ENCODE results near the gene HLA-DRA.
"Not testable (repeated sequence)": the region's sequence is repeated elsewhere in the genome, so short reads cannot be mapped to it uniquely, and the experiment has no call there.

Gene HLA-DRA

DNA sequence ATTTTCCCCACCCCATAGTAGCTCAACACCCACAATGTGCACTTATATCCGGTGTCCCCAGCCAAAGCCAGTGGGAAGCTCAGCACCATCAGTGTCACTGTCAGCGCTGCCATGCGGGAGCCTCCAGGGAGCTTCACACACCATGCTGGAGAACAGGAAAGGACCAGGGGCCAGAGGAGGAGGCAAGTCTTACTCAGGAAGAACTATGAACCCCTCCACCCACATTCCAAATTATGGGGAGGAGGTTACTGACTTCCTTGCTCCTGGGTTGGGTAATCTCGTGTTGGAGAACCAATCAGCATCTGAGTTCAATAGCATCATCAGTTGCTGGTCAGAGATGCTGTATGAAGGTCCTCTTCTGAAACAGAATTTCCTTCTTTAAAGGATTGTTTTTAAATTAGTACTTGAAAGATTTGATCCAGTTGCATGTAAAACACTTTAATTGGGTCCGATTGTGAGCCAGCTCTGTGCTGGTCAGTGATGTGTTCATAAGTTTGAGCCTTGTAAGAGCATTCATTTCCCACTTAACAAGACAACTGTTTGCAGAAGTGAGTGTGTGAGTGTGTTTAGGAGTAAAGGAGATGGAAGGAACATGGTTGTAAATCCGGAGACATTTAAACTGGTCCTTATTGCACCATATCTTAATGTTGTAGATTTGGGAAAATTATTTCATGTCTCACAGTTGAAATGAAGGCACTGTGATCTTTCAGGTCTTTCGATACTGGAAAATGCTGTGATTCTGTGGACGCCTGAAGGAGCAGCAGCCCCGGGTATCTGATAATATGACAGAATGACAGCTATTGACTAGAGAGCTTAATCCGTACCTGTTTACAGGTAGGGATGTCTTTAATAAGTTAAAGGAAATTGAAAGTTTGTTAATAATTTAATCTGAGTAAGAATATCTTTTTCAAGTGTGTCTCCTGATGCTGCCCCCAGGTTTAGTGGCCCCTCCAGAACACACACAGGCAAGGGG lies 34.0 kb downstream of the HLA-DRA start:
- DNase-seq, result not testable (repeated sequence)

DNA sequence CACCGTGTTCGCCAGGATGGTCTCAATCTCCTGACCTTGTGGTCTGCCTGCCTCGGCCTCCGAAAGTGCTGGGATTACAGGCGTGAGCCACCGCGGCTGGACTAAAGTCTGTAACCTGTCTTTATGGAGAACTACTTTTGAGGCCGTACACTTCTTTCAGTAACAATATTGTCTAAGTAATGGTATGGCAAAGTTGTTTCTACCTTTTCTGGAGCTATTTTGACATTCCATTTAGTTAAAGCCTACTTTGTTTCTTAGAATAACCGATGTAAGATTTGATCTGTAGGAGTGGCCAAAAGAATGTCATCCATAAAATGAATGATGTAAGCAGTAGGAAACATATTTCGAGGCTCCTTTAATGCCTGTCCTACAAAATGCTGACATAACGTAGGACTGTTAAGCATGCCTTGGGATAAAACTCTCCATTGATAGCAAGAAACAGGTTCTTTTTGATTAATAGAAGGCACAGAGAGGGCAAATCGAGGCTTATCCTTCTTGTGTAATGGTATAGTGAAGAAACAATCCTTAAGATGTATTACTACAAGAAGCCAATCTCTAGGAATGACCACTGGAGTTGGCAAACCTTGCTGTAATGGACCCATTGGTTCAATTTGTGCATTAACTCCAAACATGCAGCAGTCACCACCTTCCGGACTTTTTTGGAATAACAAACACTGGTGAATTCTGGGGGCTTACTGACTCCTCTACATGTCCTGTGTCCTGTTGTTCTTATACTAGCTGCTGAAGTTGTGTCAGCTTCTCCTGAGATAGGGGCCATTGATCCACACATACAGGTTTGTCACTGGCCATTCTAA lies 35.9 kb downstream of the HLA-DRA start:
- no peak for DNase-seq

DNA sequence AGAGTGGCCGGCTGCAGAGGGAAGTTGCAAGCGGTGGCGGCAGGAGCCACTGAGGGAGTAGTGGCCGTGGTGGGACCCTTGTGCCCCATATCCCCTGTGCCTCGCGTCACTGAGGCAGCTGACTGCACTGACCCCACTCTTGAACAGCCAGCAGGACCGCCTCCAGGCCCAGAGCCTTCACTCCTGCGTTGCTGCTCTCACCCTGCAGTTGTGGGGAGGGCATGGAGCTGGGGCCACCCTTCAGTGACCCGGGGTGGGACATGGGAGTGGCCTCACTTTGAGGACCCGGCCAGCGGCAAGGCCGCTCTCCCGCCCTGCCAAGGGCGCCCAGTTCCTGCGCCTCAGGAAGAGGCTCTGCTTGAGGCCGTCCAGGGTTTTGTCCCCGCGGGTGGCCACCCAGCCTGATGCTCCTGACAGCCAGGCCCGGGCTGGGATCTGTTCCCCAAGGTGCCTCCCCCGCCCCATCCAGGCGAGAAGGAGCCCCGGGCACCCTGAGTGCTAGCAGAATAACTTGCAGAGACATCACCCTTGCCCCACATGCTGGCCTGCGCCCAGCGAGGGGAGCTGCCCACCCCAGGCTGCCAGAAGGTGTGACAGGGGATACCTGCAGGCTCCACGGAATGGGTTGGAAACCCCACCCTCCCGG lies 44.4 kb downstream of the HLA-DRA start:
- DNase-seq, result no peak

DNA sequence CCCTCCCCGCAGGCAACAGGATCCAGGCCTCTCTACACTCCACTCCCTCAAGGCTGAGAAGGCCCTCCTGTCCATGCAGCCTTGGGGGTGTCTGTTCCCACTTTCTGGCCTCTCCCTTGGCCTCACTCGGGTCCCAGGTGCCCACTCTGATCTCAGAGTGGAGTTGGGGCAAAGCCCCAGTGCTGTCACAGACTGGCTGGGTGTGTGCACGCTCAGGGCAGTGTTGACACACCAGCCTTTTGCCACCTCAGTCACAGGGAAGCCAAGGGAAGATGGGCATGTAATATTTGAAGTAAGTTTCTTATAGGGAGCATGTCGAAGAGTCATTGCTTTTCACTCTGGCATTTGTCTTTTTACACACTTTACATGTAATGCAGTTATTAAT lies 44.9 kb downstream of the HLA-DRA start:
- no peak for DNase-seq

DNA sequence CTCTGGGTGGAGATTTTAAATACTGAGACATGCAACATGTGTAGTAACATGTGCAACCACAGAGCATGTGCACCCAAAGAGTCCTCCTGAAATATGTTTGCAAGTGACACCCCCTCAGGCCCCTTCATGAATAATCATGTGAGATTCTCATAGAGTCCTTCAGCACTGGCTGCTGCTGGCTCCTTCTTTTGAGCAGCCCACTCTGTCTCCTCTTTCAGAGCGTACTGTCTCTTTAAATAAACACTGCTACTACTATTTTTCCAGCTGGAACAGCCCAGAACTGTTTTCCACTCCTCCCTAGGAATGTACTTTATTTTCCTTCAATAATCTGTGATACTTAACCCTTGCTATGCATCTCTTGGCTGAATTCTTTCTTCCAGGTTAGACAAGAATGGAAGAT lies 48.4 kb downstream of the HLA-DRA start:
- no peak for DNase-seq

DNA sequence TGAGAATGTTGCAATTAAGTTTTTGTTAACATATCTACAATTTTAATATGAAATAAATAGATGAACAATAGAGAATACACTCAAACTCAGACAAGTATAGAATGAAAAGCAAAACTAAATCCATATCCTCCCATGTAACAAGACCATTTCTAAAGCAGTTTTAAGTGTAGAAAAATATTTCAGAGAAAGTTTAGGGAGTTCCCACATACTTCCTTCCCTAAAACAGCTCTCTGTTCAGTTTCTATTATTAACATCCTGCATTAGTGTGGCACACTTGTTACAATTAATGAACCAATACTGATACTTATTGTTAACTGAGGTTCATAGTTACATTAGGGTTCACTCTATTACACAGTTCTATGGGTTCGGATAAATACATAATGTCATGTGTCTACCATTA lies 52.0 kb downstream of the HLA-DRA start:
- DNase-seq, result no peak

DNA sequence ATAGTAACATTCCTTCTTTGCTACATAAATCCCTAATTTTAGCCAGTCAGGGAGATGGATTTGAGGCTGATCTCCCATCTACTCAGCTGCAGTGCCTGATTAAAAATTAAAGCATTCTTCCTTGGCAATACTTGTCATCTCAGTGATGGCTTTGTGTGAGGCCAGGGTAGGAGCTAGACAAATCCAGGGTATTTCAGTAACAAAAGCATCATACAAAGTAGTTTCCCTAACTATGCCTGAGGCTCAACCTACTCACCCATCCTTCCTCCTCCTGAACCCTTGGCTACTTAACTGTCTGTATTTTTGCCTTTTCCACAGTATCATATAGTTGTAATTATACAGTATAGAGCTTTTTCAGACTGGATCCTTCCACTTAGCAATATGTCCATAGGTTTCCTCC lies 52.7 kb downstream of the HLA-DRA start:
- no peak for DNase-seq

All from right kidney (tissue), 1 donor.